Neural cell (in vitro differentiated cells): ENCODE measurements around the gene CLDN18. TPM values are rescaled to one million over a fixed set of nuclear protein-coding genes. Genes with fewer than 3 reads are reported as not detected.

Source experiments
- H2AFZ ChIP-seq: fragments of 200-600, 300-800 bp; sonication (generic), shearing (Covaris generic); 2 replicates; pipeline ENCODE4 v1.6.0; 2014; ENCODE audit warnings: low read depth, mild to moderate bottlenecking, antibody characterized with exemption, low read length, moderate library complexity
- H3F3A ChIP-seq: fragments of 200-600 bp; shearing (Covaris generic); 2 replicates; pipeline ENCODE4 v1.6.1; 2016; ENCODE audit warnings: mild to moderate bottlenecking, moderate library complexity, mixed read lengths, antibody characterized with exemption, low read length; ENCODE audit not compliant: insufficient read depth, poor library complexity, severe bottlenecking
- H3K27ac ChIP-seq: fragments of 200-600, 300-800 bp; sonication (generic), shearing (Covaris generic); 2 replicates; pipeline ENCODE4 v1.5.1; 2014; ENCODE audit warnings: mild to moderate bottlenecking, low read length, moderate library complexity
- H3K27me3 ChIP-seq: fragments of 300-800, 200-600 bp; sonication (generic), shearing (Covaris generic); 2 replicates; pipeline ENCODE4 v1.6.0; 2014; ENCODE audit warnings: mild to moderate bottlenecking, low read depth, low read length, moderate library complexity; ENCODE audit not compliant: insufficient read depth
- H3K36me3 ChIP-seq: fragments of 300-800, 200-600 bp; sonication (generic), shearing (Covaris generic); 2 replicates; pipeline ENCODE4 v1.5.1; 2014; ENCODE audit warnings: mild to moderate bottlenecking, antibody characterized with exemption, low read length, moderate library complexity; ENCODE audit not compliant: insufficient read depth
- H3K4me2 ChIP-seq: fragments of 300-800, 200-600 bp; sonication (generic), shearing (Covaris generic); 2 replicates; pipeline ENCODE4 v1.6.0; 2014; ENCODE audit warnings: mild to moderate bottlenecking, low read length
- H3K4me3 ChIP-seq: fragments of 300-800, 200-600 bp; sonication (generic), shearing (Covaris generic); 2 replicates; pipeline ENCODE4 v1.5.1; 2014; ENCODE audit warnings: mild to moderate bottlenecking, low read length, moderate library complexity
- H3K79me2 ChIP-seq: fragments of 200-600 bp; shearing (Covaris generic); replicated peaks from 2 replicates; pipeline ENCODE4 v1.6.0; 2014; ENCODE audit warnings: mild to moderate bottlenecking, low read length, moderate library complexity; ENCODE audit not compliant: insufficient read depth
- H3K9ac ChIP-seq: fragments of 300-800, 200-600 bp; sonication (generic), shearing (Covaris generic); 2 replicates; pipeline ENCODE4 v1.6.1; 2016; ENCODE audit warnings: mild to moderate bottlenecking, low read length, mixed read lengths
- H3K9me2 ChIP-seq: fragments of 200-600 bp; shearing (Covaris generic); 2 replicates; pipeline ENCODE4 v1.6.1; 2016; ENCODE audit warnings: mild to moderate bottlenecking, low read length, mixed read lengths; ENCODE audit not compliant: insufficient read depth
- H3K9me3 ChIP-seq: fragments of 200-600, 300-800 bp; sonication (generic), shearing (Covaris generic); 2 replicates; pipeline ENCODE4 v1.6.1; 2016; ENCODE audit warnings: mild to moderate bottlenecking, mixed run types, low read length, moderate library complexity, mixed read lengths
- H4K20me1 ChIP-seq: fragments of 200-600 bp; shearing (Covaris generic); 2 replicates; pipeline ENCODE4 v1.6.1; 2016; ENCODE audit warnings: mild to moderate bottlenecking, mixed run types; ENCODE audit not compliant: insufficient read depth
- EP300 ChIP-seq: fragments of 450-650 bp; conservative IDR thresholded peaks from 2 replicates; pipeline ENCODE4 v1.6.1; 2014; ENCODE audit warnings: antibody characterized with exemption, mild to moderate bottlenecking, moderate library complexity; ENCODE audit not compliant: poor library complexity, severe bottlenecking
- EZH2 ChIP-seq: fragments of 200-600, 300-800 bp; shearing (Covaris generic), sonication (generic); IDR thresholded peaks from 2 replicates; pipeline ENCODE4 v1.6.1; 2014; ENCODE audit warnings: antibody characterized with exemption, low read length, borderline replicate concordance, mild to moderate bottlenecking; ENCODE audit not compliant: insufficient read depth, poor library complexity, severe bottlenecking
- MXI1 ChIP-seq: fragments of 450-650 bp; conservative IDR thresholded peaks from 2 replicates; pipeline ENCODE4 v1.6.1; 2014; ENCODE audit warnings: antibody characterized with exemption, mild to moderate bottlenecking; ENCODE audit not compliant: poor library complexity, severe bottlenecking
- POLR2AphosphoS5 ChIP-seq: IDR thresholded peaks from 2 replicates; pipeline ENCODE4 v1.6.1; 2012
- RAD21 ChIP-seq: fragments of 450-650 bp; conservative IDR thresholded peaks from 2 replicates; pipeline ENCODE4 v1.6.1; 2014; ENCODE audit warnings: antibody characterized with exemption, mild to moderate bottlenecking, moderate library complexity
- SMC3 ChIP-seq: fragments of 450-650 bp; conservative IDR thresholded peaks from 2 replicates; pipeline ENCODE4 v1.6.1; 2014; ENCODE audit warnings: antibody characterized with exemption, mild to moderate bottlenecking, moderate library complexity; ENCODE audit not compliant: poor library complexity
- TAF1 ChIP-seq: IDR thresholded peaks from 2 replicates; pipeline ENCODE4 v1.6.1; 2012; ENCODE audit warnings: low read depth
- polyA plus RNA-seq: library from polyadenylated mRNA; depleted of rRNA; stranded (reverse); fragments of >200 nt; gene quantifications from 2 replicates; pipeline ENCODE4 v1.2.3, GENCODE V29; 2014
- TF ChIP-seq, protein P1 (sequence below): IDR thresholded peaks from 2 replicates; pipeline ENCODE4 v1.6.1; 2012; ENCODE audit warnings: borderline replicate concordance
- TF ChIP-seq, protein P2 (sequence below): fragments of 450-650 bp; IDR thresholded peaks from 2 replicates; pipeline ENCODE4 v1.5.1; 2014; ENCODE audit warnings: antibody characterized with exemption, mild to moderate bottlenecking, moderate library complexity; ENCODE audit not compliant: poor library complexity, severe bottlenecking

CLDN18 gene
- polyA plus RNA-seq, 1 donor from 2014 or later = not detected

DNA sequence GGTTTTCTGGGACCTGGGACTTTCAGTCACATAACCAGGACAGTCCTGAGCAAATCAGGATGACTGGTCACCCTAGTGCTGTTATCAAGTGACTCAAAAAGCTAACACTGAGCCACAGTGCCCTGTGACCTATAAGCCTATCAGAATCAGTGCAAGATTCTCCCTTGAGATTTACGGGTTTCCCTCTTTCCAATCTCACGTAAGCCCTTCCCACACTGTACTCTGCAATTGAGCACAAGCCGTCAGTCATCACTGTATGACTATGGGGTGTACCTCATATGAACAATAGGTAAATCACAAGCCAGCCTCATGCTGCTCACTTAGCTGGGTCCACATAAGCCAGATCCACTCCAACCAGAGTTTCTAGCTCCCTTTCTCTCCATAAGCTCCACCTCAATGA is 21.0 kb upstream of the CLDN18 start:
- Histone ChIP-seq H3K79me2 (no peaks in the 10 kb centered on the region), H2AFZ (no peak overlapping the region), H3F3A (no peaks in the 10 kb centered on the region), H3K27ac (no peak overlapping the region), H3K27me3 (no peaks in the 10 kb centered on the region), H3K9me2 (no peaks in the 10 kb centered on the region), H3K9ac (no peak overlapping the region), H3K36me3 (no peaks in the 10 kb centered on the region), H3K9me3 (peaks cover 5% of the 10 kb centered on the region), H3K4me3 (no peak overlapping the region), H3K4me2 (no peak overlapping the region), H4K20me1 (no peaks in the 10 kb centered on the region)
- no peak for TF ChIP-seq EZH2
- TF ChIP-seq, protein P1, sequence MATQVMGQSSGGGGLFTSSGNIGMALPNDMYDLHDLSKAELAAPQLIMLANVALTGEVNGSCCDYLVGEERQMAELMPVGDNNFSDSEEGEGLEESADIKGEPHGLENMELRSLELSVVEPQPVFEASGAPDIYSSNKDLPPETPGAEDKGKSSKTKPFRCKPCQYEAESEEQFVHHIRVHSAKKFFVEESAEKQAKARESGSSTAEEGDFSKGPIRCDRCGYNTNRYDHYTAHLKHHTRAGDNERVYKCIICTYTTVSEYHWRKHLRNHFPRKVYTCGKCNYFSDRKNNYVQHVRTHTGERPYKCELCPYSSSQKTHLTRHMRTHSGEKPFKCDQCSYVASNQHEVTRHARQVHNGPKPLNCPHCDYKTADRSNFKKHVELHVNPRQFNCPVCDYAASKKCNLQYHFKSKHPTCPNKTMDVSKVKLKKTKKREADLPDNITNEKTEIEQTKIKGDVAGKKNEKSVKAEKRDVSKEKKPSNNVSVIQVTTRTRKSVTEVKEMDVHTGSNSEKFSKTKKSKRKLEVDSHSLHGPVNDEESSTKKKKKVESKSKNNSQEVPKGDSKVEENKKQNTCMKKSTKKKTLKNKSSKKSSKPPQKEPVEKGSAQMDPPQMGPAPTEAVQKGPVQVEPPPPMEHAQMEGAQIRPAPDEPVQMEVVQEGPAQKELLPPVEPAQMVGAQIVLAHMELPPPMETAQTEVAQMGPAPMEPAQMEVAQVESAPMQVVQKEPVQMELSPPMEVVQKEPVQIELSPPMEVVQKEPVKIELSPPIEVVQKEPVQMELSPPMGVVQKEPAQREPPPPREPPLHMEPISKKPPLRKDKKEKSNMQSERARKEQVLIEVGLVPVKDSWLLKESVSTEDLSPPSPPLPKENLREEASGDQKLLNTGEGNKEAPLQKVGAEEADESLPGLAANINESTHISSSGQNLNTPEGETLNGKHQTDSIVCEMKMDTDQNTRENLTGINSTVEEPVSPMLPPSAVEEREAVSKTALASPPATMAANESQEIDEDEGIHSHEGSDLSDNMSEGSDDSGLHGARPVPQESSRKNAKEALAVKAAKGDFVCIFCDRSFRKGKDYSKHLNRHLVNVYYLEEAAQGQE = no peak
- TF ChIP-seq EP300 = no peak
- TF ChIP-seq MXI1 = no peak
- TF ChIP-seq TAF1 = no peak

DNA sequence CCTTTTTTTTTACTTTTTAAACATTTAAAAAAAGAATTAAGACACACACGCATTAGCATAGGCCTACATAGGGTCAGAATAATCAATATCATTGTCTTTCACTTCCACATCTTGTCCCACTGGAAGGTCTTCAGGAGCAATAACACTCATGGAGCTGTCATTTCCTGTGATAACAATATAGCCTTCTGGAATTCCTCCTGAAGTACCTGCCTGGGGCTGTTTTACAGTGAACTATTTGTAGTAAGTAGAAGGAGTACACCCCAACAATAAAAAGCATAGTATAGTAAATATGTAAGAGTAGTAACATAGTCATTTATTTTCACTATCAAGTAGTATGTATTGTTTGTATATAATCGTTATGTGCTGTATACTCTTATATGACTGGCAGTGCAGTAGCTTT is 19.5 kb upstream of the CLDN18 start:
- Histone ChIP-seq H3K79me2 (no peaks in the 10 kb centered on the region), H3K9me3 (peaks cover 5% of the 10 kb centered on the region), H3K9ac (no peak overlapping the region), H3K9me2 (no peaks in the 10 kb centered on the region), H3K36me3 (no peaks in the 10 kb centered on the region), H3K4me3 (no peak overlapping the region), H3K27me3 (no peaks in the 10 kb centered on the region), H3F3A (no peaks in the 10 kb centered on the region), H3K27ac (no peak overlapping the region), H2AFZ (no peak overlapping the region), H3K4me2 (no peak overlapping the region), H4K20me1 (no peaks in the 10 kb centered on the region)
- TF ChIP-seq RAD21 (no peak), SMC3 (no peak), TAF1 (no peak), EZH2 (no peak), POLR2AphosphoS5 (no peak)
- TF ChIP-seq, protein P2, sequence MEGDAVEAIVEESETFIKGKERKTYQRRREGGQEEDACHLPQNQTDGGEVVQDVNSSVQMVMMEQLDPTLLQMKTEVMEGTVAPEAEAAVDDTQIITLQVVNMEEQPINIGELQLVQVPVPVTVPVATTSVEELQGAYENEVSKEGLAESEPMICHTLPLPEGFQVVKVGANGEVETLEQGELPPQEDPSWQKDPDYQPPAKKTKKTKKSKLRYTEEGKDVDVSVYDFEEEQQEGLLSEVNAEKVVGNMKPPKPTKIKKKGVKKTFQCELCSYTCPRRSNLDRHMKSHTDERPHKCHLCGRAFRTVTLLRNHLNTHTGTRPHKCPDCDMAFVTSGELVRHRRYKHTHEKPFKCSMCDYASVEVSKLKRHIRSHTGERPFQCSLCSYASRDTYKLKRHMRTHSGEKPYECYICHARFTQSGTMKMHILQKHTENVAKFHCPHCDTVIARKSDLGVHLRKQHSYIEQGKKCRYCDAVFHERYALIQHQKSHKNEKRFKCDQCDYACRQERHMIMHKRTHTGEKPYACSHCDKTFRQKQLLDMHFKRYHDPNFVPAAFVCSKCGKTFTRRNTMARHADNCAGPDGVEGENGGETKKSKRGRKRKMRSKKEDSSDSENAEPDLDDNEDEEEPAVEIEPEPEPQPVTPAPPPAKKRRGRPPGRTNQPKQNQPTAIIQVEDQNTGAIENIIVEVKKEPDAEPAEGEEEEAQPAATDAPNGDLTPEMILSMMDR = no peak
- TF ChIP-seq, protein P1 = no peak
